NB4 (cell line): ENCODE measurements around the gene LYPD6B.

Source experiments
- POLR2A ChIP-seq: IDR thresholded peaks from 2 replicates; pipeline ENCODE4 v1.6.1; 2011; ENCODE audit warnings: mild to moderate bottlenecking; ENCODE audit not compliant: insufficient read length; ENCODE audit errors: extremely low read depth
- TF ChIP-seq, protein P1 (sequence below): IDR thresholded peaks from 2 replicates; pipeline ENCODE4 v1.6.1; 2011; ENCODE audit warnings: low read depth, low read length
- TF ChIP-seq, protein P2 (sequence below): IDR thresholded peaks from one replicate; pipeline ENCODE4 v1.5.1; 2012; ENCODE audit warnings: low read depth, low read length

DNA sequence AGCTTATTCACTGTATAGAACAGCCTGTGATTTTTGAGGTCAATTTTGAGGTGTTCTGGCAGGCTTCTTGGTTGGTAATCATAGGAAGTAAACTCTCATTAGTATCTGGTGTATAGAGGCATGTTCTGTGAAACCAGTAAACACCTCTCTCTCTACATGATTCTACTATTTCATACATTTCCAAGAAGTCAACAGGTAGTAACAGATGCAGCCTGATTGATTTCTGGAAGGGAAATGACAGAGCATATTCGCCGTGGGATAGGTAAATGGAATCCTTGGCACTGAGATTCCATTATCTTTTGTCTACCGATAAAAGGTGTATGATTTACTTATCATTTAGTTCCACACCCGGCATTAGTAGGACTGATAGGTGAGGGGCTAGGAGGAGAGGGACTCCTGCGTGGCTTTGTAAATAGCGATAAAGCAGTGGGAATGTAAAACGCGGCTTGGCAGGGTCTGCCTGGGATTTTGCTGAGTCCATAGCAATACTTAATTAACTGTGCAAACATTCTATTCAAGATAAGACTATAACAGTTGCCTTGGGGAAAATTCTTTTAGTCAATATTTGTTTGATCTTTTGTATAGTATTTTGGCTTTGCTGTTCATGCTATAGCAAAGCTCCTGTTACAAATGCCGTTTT is 32.3 kb downstream of the LYPD6B start:
- TF ChIP-seq, protein P1, sequence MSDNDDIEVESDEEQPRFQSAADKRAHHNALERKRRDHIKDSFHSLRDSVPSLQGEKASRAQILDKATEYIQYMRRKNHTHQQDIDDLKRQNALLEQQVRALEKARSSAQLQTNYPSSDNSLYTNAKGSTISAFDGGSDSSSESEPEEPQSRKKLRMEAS, result no peak
- TF ChIP-seq, protein P2, sequence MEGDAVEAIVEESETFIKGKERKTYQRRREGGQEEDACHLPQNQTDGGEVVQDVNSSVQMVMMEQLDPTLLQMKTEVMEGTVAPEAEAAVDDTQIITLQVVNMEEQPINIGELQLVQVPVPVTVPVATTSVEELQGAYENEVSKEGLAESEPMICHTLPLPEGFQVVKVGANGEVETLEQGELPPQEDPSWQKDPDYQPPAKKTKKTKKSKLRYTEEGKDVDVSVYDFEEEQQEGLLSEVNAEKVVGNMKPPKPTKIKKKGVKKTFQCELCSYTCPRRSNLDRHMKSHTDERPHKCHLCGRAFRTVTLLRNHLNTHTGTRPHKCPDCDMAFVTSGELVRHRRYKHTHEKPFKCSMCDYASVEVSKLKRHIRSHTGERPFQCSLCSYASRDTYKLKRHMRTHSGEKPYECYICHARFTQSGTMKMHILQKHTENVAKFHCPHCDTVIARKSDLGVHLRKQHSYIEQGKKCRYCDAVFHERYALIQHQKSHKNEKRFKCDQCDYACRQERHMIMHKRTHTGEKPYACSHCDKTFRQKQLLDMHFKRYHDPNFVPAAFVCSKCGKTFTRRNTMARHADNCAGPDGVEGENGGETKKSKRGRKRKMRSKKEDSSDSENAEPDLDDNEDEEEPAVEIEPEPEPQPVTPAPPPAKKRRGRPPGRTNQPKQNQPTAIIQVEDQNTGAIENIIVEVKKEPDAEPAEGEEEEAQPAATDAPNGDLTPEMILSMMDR, result no peak
- no peak for TF ChIP-seq POLR2A
